Measurements from ENCODE around the gene MYH10.

GRCh38 chr17:8574687-8575086 lies 55.8 kb downstream of the MYH10 start:
- TF ChIP-seq PBX3 (CRISPR knock-in tag; IDR thresholded peaks at IDR 0.05): no peak
- no peak for TF ChIP-seq ZNF830 (tag by site-specific recombination; IDR thresholded peaks at IDR 0.05; ENCODE audit: low read depth)
- no peak for TF ChIP-seq FEZF1 (tag by site-specific recombination; IDR thresholded peaks at IDR 0.05)
- TF ChIP-seq, protein P1, sequence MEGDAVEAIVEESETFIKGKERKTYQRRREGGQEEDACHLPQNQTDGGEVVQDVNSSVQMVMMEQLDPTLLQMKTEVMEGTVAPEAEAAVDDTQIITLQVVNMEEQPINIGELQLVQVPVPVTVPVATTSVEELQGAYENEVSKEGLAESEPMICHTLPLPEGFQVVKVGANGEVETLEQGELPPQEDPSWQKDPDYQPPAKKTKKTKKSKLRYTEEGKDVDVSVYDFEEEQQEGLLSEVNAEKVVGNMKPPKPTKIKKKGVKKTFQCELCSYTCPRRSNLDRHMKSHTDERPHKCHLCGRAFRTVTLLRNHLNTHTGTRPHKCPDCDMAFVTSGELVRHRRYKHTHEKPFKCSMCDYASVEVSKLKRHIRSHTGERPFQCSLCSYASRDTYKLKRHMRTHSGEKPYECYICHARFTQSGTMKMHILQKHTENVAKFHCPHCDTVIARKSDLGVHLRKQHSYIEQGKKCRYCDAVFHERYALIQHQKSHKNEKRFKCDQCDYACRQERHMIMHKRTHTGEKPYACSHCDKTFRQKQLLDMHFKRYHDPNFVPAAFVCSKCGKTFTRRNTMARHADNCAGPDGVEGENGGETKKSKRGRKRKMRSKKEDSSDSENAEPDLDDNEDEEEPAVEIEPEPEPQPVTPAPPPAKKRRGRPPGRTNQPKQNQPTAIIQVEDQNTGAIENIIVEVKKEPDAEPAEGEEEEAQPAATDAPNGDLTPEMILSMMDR (tag by site-specific recombination; IDR thresholded peaks at IDR 0.05): no peak
- TF ChIP-seq, protein P2, sequence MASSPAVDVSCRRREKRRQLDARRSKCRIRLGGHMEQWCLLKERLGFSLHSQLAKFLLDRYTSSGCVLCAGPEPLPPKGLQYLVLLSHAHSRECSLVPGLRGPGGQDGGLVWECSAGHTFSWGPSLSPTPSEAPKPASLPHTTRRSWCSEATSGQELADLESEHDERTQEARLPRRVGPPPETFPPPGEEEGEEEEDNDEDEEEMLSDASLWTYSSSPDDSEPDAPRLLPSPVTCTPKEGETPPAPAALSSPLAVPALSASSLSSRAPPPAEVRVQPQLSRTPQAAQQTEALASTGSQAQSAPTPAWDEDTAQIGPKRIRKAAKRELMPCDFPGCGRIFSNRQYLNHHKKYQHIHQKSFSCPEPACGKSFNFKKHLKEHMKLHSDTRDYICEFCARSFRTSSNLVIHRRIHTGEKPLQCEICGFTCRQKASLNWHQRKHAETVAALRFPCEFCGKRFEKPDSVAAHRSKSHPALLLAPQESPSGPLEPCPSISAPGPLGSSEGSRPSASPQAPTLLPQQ (tag by site-specific recombination; IDR thresholded peaks at IDR 0.05): no peak
- TF ChIP-seq KLF10 (tag by site-specific recombination; IDR thresholded peaks at IDR 0.05): no peak
- no peak for TF ChIP-seq ZSCAN23 (tag by site-specific recombination; IDR thresholded peaks at IDR 0.05)
- TF ChIP-seq ZNF292 (tag by site-specific recombination; IDR thresholded peaks at IDR 0.05; ENCODE audit: borderline replicate concordance, low read depth): no peak
